HepG2 (cell line): ENCODE results near the gene C9orf78. TPM values are rescaled to one million over a fixed set of nuclear protein-coding genes. Genes with fewer than 3 reads are reported as not detected.

Experiments
- ATAC-seq: fragments of 200-7000 bp; cut with Tn5 transposase; 3 replicates; pipeline ENCODE4 v1.9.1; 2020; ENCODE audit warnings: mild to moderate bottlenecking, moderate library complexity
- BruUV-seq: library from RNA; stranded (reverse); fragments of 400-500 nt; replicated peaks from 2 replicates; lab custom pipeline; 2021; lab: Mats Ljungman, UMichigan
- CTCF ChIA-PET: fragments of 300-600 bp; formaldehyde crosslinking; extraction: SDS; loops from one replicate; lab custom pipeline; 2021; ENCODE audit warnings: low total read pairs, inconsistent platforms, low intra/inter-chr PET ratio; lab: Yijun Ruan, JAX
- POLR2A ChIA-PET: fragments of 350-600 bp; sonication (Branson Sonifier 250); formaldehyde crosslinking; loops from one replicate; lab custom pipeline; 2020; ENCODE audit warnings: antibody characterized with exemption, inconsistent platforms; lab: Yijun Ruan, JAX
- DNase-seq: peaks from one replicate; pipeline ENCODE4 v3.0.0-alpha.2; 2015; ENCODE audit warnings: low spot score
- FAIRE-seq: peaks from 3 replicates; lab custom pipeline; 2011; peaks lifted over from hg19 to GRCh38; lab: Jason Lieb, UNC
- H2AFZ ChIP-seq: one replicate; pipeline ENCODE4 v1.6.1; 2011; ENCODE audit warnings: low read length, inconsistent platforms
- H3K27ac ChIP-seq: fragments of 300-600 bp; 3 replicates; pipeline ENCODE4 v1.8.0; 2011; ENCODE audit warnings: mixed run types, mild to moderate bottlenecking, mixed read lengths, low read length, inconsistent platforms; ENCODE audit not compliant: insufficient read depth; ENCODE audit errors: extremely low read length
- H3K27me3 ChIP-seq, 2 experiments: fragments of 200-600 bp in 1 of 2; 2 replicates in 1 of 2; 3 replicates in 1 of 2; pipeline versions ENCODE4 v1.6.0 to v1.8.0; 2011; ENCODE audit warnings: low read length in 2 of 2, mild to moderate bottlenecking in 2 of 2, moderate library complexity in 2 of 2, inconsistent platforms in 1 of 2; ENCODE audit not compliant: insufficient read depth in 2 of 2, control insufficient read depth in 1 of 2
- H3K36me3 ChIP-seq, 2 experiments: fragments of 200-600 bp in 1 of 2; replicated peaks in 1 of 2; 2 replicates in 1 of 2; 3 replicates in 1 of 2; pipeline versions ENCODE4 v1.5.1 to v1.8.0; 2011; ENCODE audit warnings: low read length in 2 of 2, inconsistent platforms in 1 of 2; ENCODE audit not compliant: insufficient read depth in 2 of 2, control insufficient read depth in 1 of 2
- H3K4me1 ChIP-seq: 2 replicates; pipeline ENCODE4 v1.5.1; 2012; ENCODE audit warnings: low read length, inconsistent platforms; ENCODE audit not compliant: insufficient read depth
- H3K4me2 ChIP-seq: 2 replicates; pipeline ENCODE4 v1.6.0; 2011; ENCODE audit warnings: low read depth, low read length, inconsistent platforms
- H3K4me3 ChIP-seq, 3 experiments: fragments of 200-600 bp in 1 of 3; sonication (generic), shearing (Covaris generic) in 1 of 3; replicated peaks in 1 of 3; 2 replicates each; pipeline ENCODE4 v1.5.1; 2011 to 2016; ENCODE audit warnings: low read length in 3 of 3, inconsistent platforms in 2 of 3, low read depth in 2 of 3, mild to moderate bottlenecking in 2 of 3, control low read depth in 1 of 3, mixed read lengths in 1 of 3; ENCODE audit not compliant: insufficient read depth in 1 of 3
- H3K79me2 ChIP-seq: one replicate; pipeline ENCODE4 v1.6.1; 2011; ENCODE audit warnings: low read length, inconsistent platforms; ENCODE audit not compliant: insufficient read depth
- H3K9ac ChIP-seq: 2 replicates; pipeline ENCODE4 v1.6.0; 2011; ENCODE audit warnings: mild to moderate bottlenecking, low read depth, low read length, inconsistent platforms; ENCODE audit not compliant: insufficient read depth
- H3K9me3 ChIP-seq: 2 replicates; pipeline ENCODE4 v1.5.1; 2012; ENCODE audit warnings: mild to moderate bottlenecking, low read length
- H4K20me1 ChIP-seq: 2 replicates; pipeline ENCODE4 v1.6.0; 2011; ENCODE audit warnings: inconsistent platforms, mild to moderate bottlenecking, low read length, moderate library complexity; ENCODE audit not compliant: insufficient read depth
- BATF2 ChIP-seq: sonication (generic); formaldehyde crosslinking; IDR thresholded peaks from 2 replicates; pipeline ENCODE4 v1.8.0; 2022; ENCODE audit warnings: mild to moderate bottlenecking, missing genetic modification reagents, moderate library complexity
- CBX5 ChIP-seq: sonication (generic); formaldehyde crosslinking; IDR thresholded peaks from 2 replicates; pipeline ENCODE4 v1.4.0; 2020; ENCODE audit warnings: missing genetic modification reagents, borderline replicate concordance
- DPF2 ChIP-seq: sonication (generic); formaldehyde crosslinking; IDR thresholded peaks from 2 replicates; pipeline ENCODE4 v1.4.0; 2020; ENCODE audit warnings: mild to moderate bottlenecking, low read depth, missing genetic modification reagents, borderline replicate concordance
- EP300 ChIP-seq, 3 experiments: sonication (generic) in 1 of 3; formaldehyde crosslinking in 1 of 3; IDR thresholded peaks; 2 replicates each; pipeline versions ENCODE4 v1.5.1 to v1.6.1; 2011 to 2020; ENCODE audit warnings: low read depth in 2 of 3, low read length in 2 of 3, borderline replicate concordance in 1 of 3, improper control_type of control experiment in 1 of 3, mild to moderate bottlenecking in 1 of 3, missing genetic modification reagents in 1 of 3, moderate library complexity in 1 of 3
- KMT2A ChIP-seq: sonication (generic); formaldehyde crosslinking; IDR thresholded peaks from 2 replicates; pipeline ENCODE4 v1.4.0; 2020; ENCODE audit warnings: missing genetic modification reagents
- MXD1 ChIP-seq: sonication (generic); formaldehyde crosslinking; IDR thresholded peaks from 2 replicates; pipeline ENCODE4 v1.4.0; 2020; ENCODE audit warnings: mild to moderate bottlenecking, missing genetic modification reagents
- NFKBIZ ChIP-seq: IDR thresholded peaks from 2 replicates; pipeline ENCODE4 v1.6.1; 2018; ENCODE audit warnings: missing genetic modification reagents, missing compliant biosample characterization
- PAXIP1 ChIP-seq: sonication (generic); formaldehyde crosslinking; conservative IDR thresholded peaks from 2 replicates; pipeline ENCODE4 v1.4.0; 2020; ENCODE audit warnings: mild to moderate bottlenecking, missing genetic modification reagents, moderate library complexity
- RXRA ChIP-seq: sonication (generic); formaldehyde crosslinking; IDR thresholded peaks from 2 replicates; pipeline ENCODE4 v1.5.1; 2020; ENCODE audit warnings: missing genetic modification reagents
- ZBTB38 ChIP-seq: sonication (generic); formaldehyde crosslinking; IDR thresholded peaks from 2 replicates; pipeline ENCODE4 v1.5.1; 2020; ENCODE audit warnings: mild to moderate bottlenecking, missing genetic modification reagents
- ZNF12 ChIP-seq: sonication (generic); formaldehyde crosslinking; IDR thresholded peaks from 2 replicates; pipeline ENCODE4 v1.5.0; 2020; ENCODE audit warnings: missing genetic modification reagents
- ZNF44 ChIP-seq: sonication (generic); formaldehyde crosslinking; IDR thresholded peaks from 2 replicates; pipeline ENCODE4 v1.5.1; 2020; ENCODE audit warnings: mild to moderate bottlenecking, missing genetic modification reagents
- ZNF687 ChIP-seq: sonication (generic); formaldehyde crosslinking; IDR thresholded peaks from 2 replicates; pipeline ENCODE4 v1.5.1; 2020; ENCODE audit warnings: mild to moderate bottlenecking, missing genetic modification reagents, moderate library complexity
- ZSCAN31 ChIP-seq: sonication (generic); formaldehyde crosslinking; IDR thresholded peaks from 2 replicates; pipeline ENCODE4 v1.5.0; 2020; ENCODE audit warnings: low read depth, mild to moderate bottlenecking, missing genetic modification reagents
- WGBS: methylation state at CpG from one replicate; pipeline ENCODE4 v1.1.6; 2017; ENCODE audit warnings: low lambda C conversion rate; 5-methylcytosine and 5-hydroxymethylcytosine counted together
- in situ Hi-C: cut with HindIII; loops from 2 replicates; pipeline ENCODE4 v1.10.0; 2017; ENCODE audit warnings: low pct_unique_long_range_greater_than_20kb; ENCODE audit not compliant: extremely low pct_ligation_motif_present
- intact Hi-C: fragments of 100-400 bp; cut with micrococcal nuclease; formaldehyde crosslinking; loops from one replicate; pipeline ENCODE4 v1.10.0; 2022; ENCODE audit not compliant: unreplicated experiment
- polyA plus RNA-seq, 8 experiments: library from polyadenylated mRNA; depleted of rRNA in 3 of 8; stranded (reverse) in 7 of 8; unstranded in 1 of 8; fragments of >200 nt; fragmentation: Illumina TruSeq in 4 of 8; extraction: Trizol in 4 of 8; gene quantifications; 2 replicates each; pipeline versions ENCODE4 v1.2.1 to v1.2.3, GENCODE V29; 2011 to 2016; ENCODE audit warnings: low read depth in 4 of 8, missing spikeins in 1 of 8, mixed read lengths in 1 of 8; ENCODE audit not compliant: insufficient read depth in 1 of 8
- total RNA-seq, 5 experiments: library from RNA; depleted of rRNA; stranded (reverse); fragments of >200 nt; fragmentation: Illumina TruSeq; extraction: Trizol; gene quantifications; 2 replicates each; pipeline ENCODE4 v1.2.3, GENCODE V29; 2016; ENCODE audit warnings: low read depth in 1 of 5

Gene C9orf78
- total and polyA plus RNA-seq, 2 of the 13 experiments (the other 11 are each of a cell fraction or from before 2014, with no cell fraction given) = 18.4 to 35.5 TPM

- Histone ChIP-seq H3K4me2 (peak overlapping the region; percentile 70), H3K27ac (peak overlapping the region; percentile 47), H2AFZ (peak overlapping the region; percentile 30), H3K9ac (peak overlapping the region; percentile 76), H3K4me3 (peak overlapping the region; percentile 82 to 96 (median 93)), H3K9me3 (no peaks in the 10 kb centered on the region), H3K4me1 (peaks cover 19% of the 10 kb centered on the region), H4K20me1 (no peaks in the 10 kb centered on the region), H3K79me2 (peaks cover 9% of the 10 kb centered on the region), H3K36me3 (peaks cover 3 to 13% of the 10 kb centered on the region in 2 experiments; a peak in 2 of 5 replicates), H3K27me3 (no peaks in the 10 kb centered on the region; a peak in 1 of 5 replicates)
- ATAC-seq (peak; percentile 27), DNase-seq (peak; percentile 7), FAIRE-seq (no peak)
- CTCF ChIA-PET = no interaction called here
- POLR2A ChIA-PET = interaction anchor here (0.8 to 1.2 kb wide), 4 partner anchors 10 to 31 kb away, joined by 3 to 6 read pairs (median 3); partner anchors contain the start of genes TOR1A and TOR1B
- in situ Hi-C loops = no loop called here
- 0% methylated on average over 24 of the region's 32 CpGs for WGBS
- no TSS peak for BruUV-seq
- intact Hi-C loops = no loop called here
- TF ChIP-seq DPF2 (no peak), BATF2 (CRISPR knock-in tag) (no peak), ZBTB38 (CRISPR knock-in tag) (no peak), ZNF687 (no peak), MXD1 (CRISPR knock-in tag) (0 out of 2 replicates have a peak, but pooled peaks have one; percentile 1), PAXIP1 (CRISPR knock-in tag) (peak; percentile 9; the same call in 1 of the 2 replicates), RXRA (CRISPR knock-in tag) (no peak), CBX5 (CRISPR knock-in tag) (peak; percentile 16; the same call in 1 of the 2 replicates), ZSCAN31 (CRISPR knock-in tag) (no peak), KMT2A (CRISPR knock-in tag) (no peak), EP300 (IDR thresholded peaks at IDR 0.05; ENCODE audit: low read depth in 2 of 2, low read length in 2 of 2) (no peak), EP300 (CRISPR knock-in tag; IDR thresholded peaks at IDR 0.05; ENCODE audit: borderline replicate concordance) (0 out of 2 replicates have a peak, but pooled peaks have one; percentile 18), ZNF44 (CRISPR knock-in tag) (0 out of 2 replicates have a peak, but pooled peaks have one; percentile 29), ZNF12 (CRISPR knock-in tag) (no peak), NFKBIZ (CRISPR knock-in tag) (0 out of 2 replicates have a peak, but pooled peaks have one; percentile 8)
Observed at GRCh38 chr9:129834489-129835127, 467 bp downstream of the C9orf78 start.
